ENCODE measurements around the gene KIF21A.

Gene KIF21A

GRCh38 chr12:39327510-39327909 is 115.4 kb downstream of the KIF21A start:
- 0 out of 2 replicates have a peak, but pooled peaks cover 3% of the 10 kb centered on the region for H3K36me3 ChIP-seq (ENCODE audit: low read length)
- no peak overlapping the region for H3K9ac ChIP-seq (ENCODE audit: low read length)
- no peak for TF ChIP-seq CTCF (IDR thresholded peaks at IDR 0.05; ENCODE audit: insufficient read depth, low read length, poor library complexity, severe bottlenecking)
- TF ChIP-seq EZH2phosphoT487 (conservative IDR thresholded peaks at IDR 0.05; ENCODE audit: low read length), result no peak

GRCh38 chr12:39319180-39319579 is 123.7 kb downstream of the KIF21A start:
- H3K9me3 ChIP-seq (ENCODE audit: insufficient read depth, low read length), result no peaks in the 10 kb centered on the region
- H3K27ac ChIP-seq (ENCODE audit: low read depth, low read length), result no peak overlapping the region
- no peaks in the 10 kb centered on the region for H3K9me2 ChIP-seq (replicated peaks; ENCODE audit: insufficient read depth, low read length)
- H3F3A ChIP-seq (ENCODE audit: insufficient read depth), result no peaks in the 10 kb centered on the region
- no peaks in the 10 kb centered on the region for H4K20me1 ChIP-seq (ENCODE audit: low read depth, low read length)
- H3K36me3 ChIP-seq (ENCODE audit: low read length), result no peaks in the 10 kb centered on the region; the same call in 1 of the 2 replicates
- no peaks in the 10 kb centered on the region for H3K27me3 ChIP-seq (ENCODE audit: low read length)
- no peak overlapping the region for H3K9ac ChIP-seq (ENCODE audit: low read length)
- no peak overlapping the region for H2AFZ ChIP-seq (ENCODE audit: low read depth, low read length, severe bottlenecking)
- no peaks in the 10 kb centered on the region for H3K79me2 ChIP-seq (ENCODE audit: insufficient read depth, low read length)
- H3K4me3 ChIP-seq (ENCODE audit: insufficient read depth, low read length, poor library complexity, severe bottlenecking), result no peak overlapping the region
- H3K4me2 ChIP-seq (ENCODE audit: low read depth, low read length, poor library complexity, severe bottlenecking), result no peak overlapping the region
- TF ChIP-seq EZH2phosphoT487 (conservative IDR thresholded peaks at IDR 0.05; ENCODE audit: low read length) (no peak), CTCF (IDR thresholded peaks at IDR 0.05; ENCODE audit: insufficient read depth, low read length, poor library complexity, severe bottlenecking) (no peak)

More at GRCh38 chr12:39327510-39327909, 115.4 kb downstream of the KIF21A start:
- Histone ChIP-seq H3K9me2 (replicated peaks; ENCODE audit: insufficient read depth, low read length) (no peaks in the 10 kb centered on the region), H2AFZ (ENCODE audit: low read depth, low read length, severe bottlenecking) (no peak overlapping the region), H4K20me1 (ENCODE audit: low read depth, low read length) (no peaks in the 10 kb centered on the region), H3K27me3 (ENCODE audit: low read length) (no peaks in the 10 kb centered on the region), H3K27ac (ENCODE audit: low read depth, low read length) (no peak overlapping the region), H3K4me3 (ENCODE audit: insufficient read depth, low read length, poor library complexity, severe bottlenecking) (no peak overlapping the region), H3F3A (ENCODE audit: insufficient read depth) (no peaks in the 10 kb centered on the region), H3K9me3 (ENCODE audit: insufficient read depth, low read length) (no peaks in the 10 kb centered on the region), H3K79me2 (ENCODE audit: insufficient read depth, low read length) (no peaks in the 10 kb centered on the region), H3K4me2 (ENCODE audit: low read depth, low read length, poor library complexity, severe bottlenecking) (no peak overlapping the region)

GRCh38 chr12:39314547-39314946 is 128.4 kb downstream of the KIF21A start:
- Histone ChIP-seq H3K27me3 (ENCODE audit: low read length) (no peaks in the 10 kb centered on the region), H3K9me3 (ENCODE audit: insufficient read depth, low read length) (no peaks in the 10 kb centered on the region), H3K9me2 (replicated peaks; ENCODE audit: insufficient read depth, low read length) (no peaks in the 10 kb centered on the region), H3K79me2 (ENCODE audit: insufficient read depth, low read length) (no peaks in the 10 kb centered on the region), H3K4me2 (ENCODE audit: low read depth, low read length, poor library complexity, severe bottlenecking) (no peak overlapping the region), H3K27ac (ENCODE audit: low read depth, low read length) (no peak overlapping the region), H2AFZ (ENCODE audit: low read depth, low read length, severe bottlenecking) (no peak overlapping the region), H4K20me1 (ENCODE audit: low read depth, low read length) (no peaks in the 10 kb centered on the region), H3K9ac (ENCODE audit: low read length) (no peak overlapping the region), H3F3A (ENCODE audit: insufficient read depth) (no peaks in the 10 kb centered on the region), H3K36me3 (ENCODE audit: low read length) (no peaks in the 10 kb centered on the region), H3K4me3 (ENCODE audit: insufficient read depth, low read length, poor library complexity, severe bottlenecking) (no peak overlapping the region)
- TF ChIP-seq EZH2phosphoT487 (conservative IDR thresholded peaks at IDR 0.05; ENCODE audit: low read length), result no peak
- no peak for TF ChIP-seq CTCF (IDR thresholded peaks at IDR 0.05; ENCODE audit: insufficient read depth, low read length, poor library complexity, severe bottlenecking)

All from SU-DHL-6 (cell line).